WTC11 (cell line): ENCODE measurements around the gene SMYD5. TPM values are rescaled to one million over a fixed set of nuclear protein-coding genes. Genes with fewer than 3 reads are reported as not detected.

ENCODE experiments used
- ATAC-seq: fragments of 200-7000 bp; cut with Tn5 transposase; 2 replicates; pipeline ENCODE4 v1.10.0; 2021; ENCODE audit warnings: mild to moderate bottlenecking, moderate library complexity
- CTCF ChIA-PET: fragments of 300-600 bp; sonication (Branson Sonifier 250); formaldehyde crosslinking; loops from one replicate; lab custom pipeline; 2021; ENCODE audit warnings: antibody characterized with exemption; lab: Charles Lee
- POLR2A ChIA-PET: fragments of 350-600 bp; sonication (Branson Sonifier 250); formaldehyde crosslinking; loops from one replicate; lab custom pipeline; 2021; ENCODE audit warnings: antibody characterized with exemption; lab: Charles Lee
- DNase-seq: peaks from one replicate; pipeline ENCODE4 v3.0.0; 2021; ENCODE audit warnings: low spot score
- H3K27ac Mint-ChIP-seq: 2 replicates; pipeline ENCODE4 v1.8.0; 2021; ENCODE audit warnings: mixed read lengths
- H3K27me3 Mint-ChIP-seq: 2 replicates; pipeline ENCODE4 v1.8.0; 2021; ENCODE audit warnings: low read depth, mild to moderate bottlenecking, moderate library complexity, mixed read lengths
- H3K36me3 Mint-ChIP-seq: 2 replicates; pipeline ENCODE4 v1.8.0; 2021; ENCODE audit warnings: mixed read lengths
- H3K4me1 Mint-ChIP-seq: 2 replicates; pipeline ENCODE4 v1.8.0; 2022; ENCODE audit warnings: mixed read lengths
- H3K4me3 Mint-ChIP-seq: 2 replicates; pipeline ENCODE4 v1.8.0; 2021; ENCODE audit warnings: mild to moderate bottlenecking, moderate library complexity, mixed read lengths
- H3K9me3 Mint-ChIP-seq: 2 replicates; pipeline ENCODE4 v1.8.0; 2021; ENCODE audit warnings: mixed read lengths
- ATF2 ChIP-seq: sonication (generic); formaldehyde crosslinking; IDR thresholded peaks from 2 replicates; pipeline ENCODE4 v1.8.1; 2022; ENCODE audit warnings: low read depth, missing genetic modification reagents, borderline replicate concordance
- CREB1 ChIP-seq: sonication (generic); formaldehyde crosslinking; IDR thresholded peaks from 2 replicates; pipeline ENCODE4 v1.8.0; 2023; ENCODE audit warnings: mild to moderate bottlenecking, missing genetic modification reagents
- ELF4 ChIP-seq: sonication (generic); formaldehyde crosslinking; IDR thresholded peaks from 2 replicates; pipeline ENCODE4 v1.8.1; 2022; ENCODE audit warnings: low read depth, mild to moderate bottlenecking, moderate library complexity, missing genetic modification reagents
- ERG ChIP-seq: fragments of 250-450 bp; sonication (Bioruptor Pico); IDR thresholded peaks from 2 replicates; pipeline ENCODE4 v1.8.0; 2021; ENCODE audit warnings: mild to moderate bottlenecking
- FOXJ3 ChIP-seq: sonication (generic); formaldehyde crosslinking; IDR thresholded peaks from 2 replicates; pipeline ENCODE4 v1.9.0; 2021; ENCODE audit warnings: missing genetic modification reagents, mild to moderate bottlenecking, borderline replicate concordance
- GABPB1 ChIP-seq: sonication (generic); formaldehyde crosslinking; IDR thresholded peaks from 2 replicates; pipeline ENCODE4 v1.8.1; 2023; ENCODE audit warnings: mild to moderate bottlenecking, missing genetic modification reagents
- GTF2I ChIP-seq: fragments of 250-450 bp; sonication (Bioruptor Pico); conservative IDR thresholded peaks from 2 replicates; pipeline ENCODE4 v1.4.0; 2021; ENCODE audit warnings: mild to moderate bottlenecking
- HMGXB4 ChIP-seq: sonication (generic); formaldehyde crosslinking; IDR thresholded peaks from 2 replicates; pipeline ENCODE4 v1.8.1; 2023; ENCODE audit warnings: mild to moderate bottlenecking, moderate library complexity, missing genetic modification reagents
- IRF2 ChIP-seq: sonication (generic); formaldehyde crosslinking; IDR thresholded peaks from 2 replicates; pipeline ENCODE4 v1.8.0; 2022; ENCODE audit warnings: low read depth, missing genetic modification reagents, borderline replicate concordance
- MLX ChIP-seq: sonication (generic); formaldehyde crosslinking; IDR thresholded peaks from 2 replicates; pipeline ENCODE4 v1.8.1; 2023; ENCODE audit warnings: mild to moderate bottlenecking, missing genetic modification reagents, moderate library complexity
- MYBL2 ChIP-seq: sonication (generic); formaldehyde crosslinking; IDR thresholded peaks from 2 replicates; pipeline ENCODE4 v1.8.1; 2023; ENCODE audit warnings: mild to moderate bottlenecking, moderate library complexity, missing genetic modification reagents
- NR1H2 ChIP-seq: sonication (generic); formaldehyde crosslinking; IDR thresholded peaks from 2 replicates; pipeline ENCODE4 v1.9.0; 2021; ENCODE audit warnings: mild to moderate bottlenecking, moderate library complexity, missing genetic modification reagents
- NR2C2 ChIP-seq: sonication (generic); formaldehyde crosslinking; IDR thresholded peaks from 2 replicates; pipeline ENCODE4 v1.8.0; 2022; ENCODE audit warnings: mild to moderate bottlenecking, missing genetic modification reagents
- PREB ChIP-seq: sonication (generic); formaldehyde crosslinking; IDR thresholded peaks from 2 replicates; pipeline ENCODE4 v1.8.1; 2022; ENCODE audit warnings: mild to moderate bottlenecking, missing genetic modification reagents, moderate library complexity, borderline replicate concordance
- RELA ChIP-seq: sonication (generic); formaldehyde crosslinking; IDR thresholded peaks from 2 replicates; pipeline ENCODE4 v1.8.1; 2022; ENCODE audit warnings: missing genetic modification reagents, mild to moderate bottlenecking, borderline replicate concordance
- USF1 ChIP-seq: sonication (generic); formaldehyde crosslinking; IDR thresholded peaks from 2 replicates; pipeline ENCODE4 v1.8.0; 2022; ENCODE audit warnings: mild to moderate bottlenecking, missing genetic modification reagents
- ZNF219 ChIP-seq: sonication (generic); formaldehyde crosslinking; IDR thresholded peaks from 2 replicates; pipeline ENCODE4 v1.8.0; 2023; ENCODE audit warnings: missing genetic modification reagents, mild to moderate bottlenecking, borderline replicate concordance
- ZNF532 ChIP-seq: fragments of 250-450 bp; sonication (Bioruptor Pico); IDR thresholded peaks from 2 replicates; pipeline ENCODE4 v1.9.0; 2021; ENCODE audit warnings: mild to moderate bottlenecking, borderline replicate concordance
- ZNF671 ChIP-seq: fragments of 250-450 bp; sonication (Bioruptor Pico); IDR thresholded peaks from 2 replicates; pipeline ENCODE4 v1.8.0; 2021; ENCODE audit warnings: mild to moderate bottlenecking
- total RNA-seq: library from RNA; stranded (reverse); gene quantifications from 3 replicates; pipeline ENCODE4 v1.2.3, GENCODE V29; 2021

SMYD5 gene
- total RNA-seq, 1 experiment from 2014 or later: 46.7 TPM

- TF ChIP-seq GTF2I (CRISPR knock-in tag) (no peak), ZNF219 (no peak), RELA (no peak), CREB1 (CRISPR knock-in tag) (no peak), ERG (CRISPR knock-in tag) (no peak), IRF2 (CRISPR knock-in tag) (no peak), ELF4 (CRISPR knock-in tag) (no peak)
- TF ChIP-seq, all 79 proteins: peak for 0
- H3K9me3 Mint-ChIP-seq: no peaks in the 10 kb centered on the region
- DNase-seq: no peak
- no peaks in the 10 kb centered on the region; the same call in 1 of the 2 replicates for H3K27me3 Mint-ChIP-seq
- H3K27ac Mint-ChIP-seq: no peak overlapping the region
- no peak overlapping the region for H3K4me3 Mint-ChIP-seq
- ChIA-PET CTCF (interaction anchor here (0.9 to 2.2 kb wide), 8 partner anchors 12 to 171 kb away, joined by 3 to 5 read pairs (median 4); partner anchors contain the start of genes EGR4 and PRADC1), POLR2A (interaction anchor here (1.8 kb wide), 1 partner anchor 12 kb away, joined by 9 read pairs; no protein-coding TSS in a partner anchor)
- peaks cover 11% of the 10 kb centered on the region for H3K4me1 Mint-ChIP-seq
- H3K36me3 Mint-ChIP-seq: peaks cover 26% of the 10 kb centered on the region
- no peak; the same call in 1 of the 2 replicates for ATAC-seq
Measured at GRCh38 chr2:73256618-73256922, 42.5 kb downstream of the SMYD5 start.

- DNase-seq: no peak
- Mint-ChIP-seq H3K4me1 (peaks cover 11% of the 10 kb centered on the region), H3K27ac (no peak overlapping the region), H3K4me3 (no peak overlapping the region), H3K36me3 (peaks cover 24% of the 10 kb centered on the region), H3K9me3 (no peaks in the 10 kb centered on the region), H3K27me3 (no peaks in the 10 kb centered on the region; the same call in 1 of the 2 replicates)
- no peak for ATAC-seq
- POLR2A ChIA-PET: interaction anchor here (1.8 kb wide), 1 partner anchor 12 kb away, joined by 9 read pairs; no protein-coding TSS in a partner anchor
- CTCF ChIA-PET: interaction anchor here (1.1 to 2.2 kb wide), 5 partner anchors 12 to 172 kb away, joined by 3 to 5 read pairs (median 5); partner anchors contain the start of gene EGR4
- TF ChIP-seq NR1H2 (no peak), HMGXB4 (no peak), ZNF671 (CRISPR knock-in tag) (no peak), PREB (CRISPR knock-in tag) (no peak), MLX (CRISPR knock-in tag) (no peak), ZNF532 (no peak), MYBL2 (CRISPR knock-in tag) (no peak), NR2C2 (CRISPR knock-in tag) (no peak), ATF2 (no peak), GABPB1 (CRISPR knock-in tag) (no peak), FOXJ3 (CRISPR knock-in tag) (no peak), USF1 (no peak)
Measured at GRCh38 chr2:73257021-73257420, 43.0 kb downstream of the SMYD5 start.
